HepG2 (cell line): ENCODE results near the gene BOLA2B. TPM values are rescaled to one million over a fixed set of nuclear protein-coding genes. Genes with fewer than 3 reads are reported as not detected.
"Not testable (repeated sequence)": the region's sequence is repeated elsewhere in the genome, so short reads cannot be mapped to it uniquely, and the experiment has no call there.

Experiments
- ATAC-seq: fragments of 200-7000 bp; cut with Tn5 transposase; 3 replicates; pipeline ENCODE4 v1.9.1; 2020; ENCODE audit warnings: mild to moderate bottlenecking, moderate library complexity
- BruUV-seq: library from RNA; stranded (reverse); fragments of 400-500 nt; replicated peaks from 2 replicates; lab custom pipeline; 2021; lab: Mats Ljungman, UMichigan
- CTCF ChIA-PET: fragments of 300-600 bp; formaldehyde crosslinking; extraction: SDS; loops from one replicate; lab custom pipeline; 2021; ENCODE audit warnings: low total read pairs, inconsistent platforms, low intra/inter-chr PET ratio; lab: Yijun Ruan, JAX
- POLR2A ChIA-PET: fragments of 350-600 bp; sonication (Branson Sonifier 250); formaldehyde crosslinking; loops from one replicate; lab custom pipeline; 2020; ENCODE audit warnings: antibody characterized with exemption, inconsistent platforms; lab: Yijun Ruan, JAX
- DNase-seq: peaks from one replicate; pipeline ENCODE4 v3.0.0-alpha.2; 2015; ENCODE audit warnings: low spot score
- FAIRE-seq: peaks from 3 replicates; lab custom pipeline; 2011; peaks lifted over from hg19 to GRCh38; lab: Jason Lieb, UNC
- H2AFZ ChIP-seq: one replicate; pipeline ENCODE4 v1.6.1; 2011; ENCODE audit warnings: low read length, inconsistent platforms
- H3K27ac ChIP-seq: fragments of 300-600 bp; 3 replicates; pipeline ENCODE4 v1.8.0; 2011; ENCODE audit warnings: mixed run types, mild to moderate bottlenecking, mixed read lengths, low read length, inconsistent platforms; ENCODE audit not compliant: insufficient read depth; ENCODE audit errors: extremely low read length
- H3K27me3 ChIP-seq, 2 experiments: fragments of 200-600 bp in 1 of 2; 2 replicates in 1 of 2; 3 replicates in 1 of 2; pipeline versions ENCODE4 v1.6.0 to v1.8.0; 2011; ENCODE audit warnings: low read length in 2 of 2, mild to moderate bottlenecking in 2 of 2, moderate library complexity in 2 of 2, inconsistent platforms in 1 of 2; ENCODE audit not compliant: insufficient read depth in 2 of 2, control insufficient read depth in 1 of 2
- H3K36me3 ChIP-seq, 2 experiments: fragments of 200-600 bp in 1 of 2; replicated peaks in 1 of 2; 2 replicates in 1 of 2; 3 replicates in 1 of 2; pipeline versions ENCODE4 v1.5.1 to v1.8.0; 2011; ENCODE audit warnings: low read length in 2 of 2, inconsistent platforms in 1 of 2; ENCODE audit not compliant: insufficient read depth in 2 of 2, control insufficient read depth in 1 of 2
- H3K4me1 ChIP-seq: 2 replicates; pipeline ENCODE4 v1.5.1; 2012; ENCODE audit warnings: low read length, inconsistent platforms; ENCODE audit not compliant: insufficient read depth
- H3K4me2 ChIP-seq: 2 replicates; pipeline ENCODE4 v1.6.0; 2011; ENCODE audit warnings: low read depth, low read length, inconsistent platforms
- H3K4me3 ChIP-seq, 3 experiments: fragments of 200-600 bp in 1 of 3; sonication (generic), shearing (Covaris generic) in 1 of 3; replicated peaks in 1 of 3; 2 replicates each; pipeline ENCODE4 v1.5.1; 2011 to 2016; ENCODE audit warnings: low read length in 3 of 3, inconsistent platforms in 2 of 3, low read depth in 2 of 3, mild to moderate bottlenecking in 2 of 3, control low read depth in 1 of 3, mixed read lengths in 1 of 3; ENCODE audit not compliant: insufficient read depth in 1 of 3
- H3K79me2 ChIP-seq: one replicate; pipeline ENCODE4 v1.6.1; 2011; ENCODE audit warnings: low read length, inconsistent platforms; ENCODE audit not compliant: insufficient read depth
- H3K9ac ChIP-seq: 2 replicates; pipeline ENCODE4 v1.6.0; 2011; ENCODE audit warnings: mild to moderate bottlenecking, low read depth, low read length, inconsistent platforms; ENCODE audit not compliant: insufficient read depth
- H3K9me3 ChIP-seq: 2 replicates; pipeline ENCODE4 v1.5.1; 2012; ENCODE audit warnings: mild to moderate bottlenecking, low read length
- H4K20me1 ChIP-seq: 2 replicates; pipeline ENCODE4 v1.6.0; 2011; ENCODE audit warnings: inconsistent platforms, mild to moderate bottlenecking, low read length, moderate library complexity; ENCODE audit not compliant: insufficient read depth
- WGBS: methylation state at CpG from one replicate; pipeline ENCODE4 v1.1.6; 2017; ENCODE audit warnings: low lambda C conversion rate; 5-methylcytosine and 5-hydroxymethylcytosine counted together
- in situ Hi-C: cut with HindIII; loops from 2 replicates; pipeline ENCODE4 v1.10.0; 2017; ENCODE audit warnings: low pct_unique_long_range_greater_than_20kb; ENCODE audit not compliant: extremely low pct_ligation_motif_present
- intact Hi-C: fragments of 100-400 bp; cut with micrococcal nuclease; formaldehyde crosslinking; loops from one replicate; pipeline ENCODE4 v1.10.0; 2022; ENCODE audit not compliant: unreplicated experiment
- polyA plus RNA-seq, 8 experiments: library from polyadenylated mRNA; depleted of rRNA in 3 of 8; stranded (reverse) in 7 of 8; unstranded in 1 of 8; fragments of >200 nt; fragmentation: Illumina TruSeq in 4 of 8; extraction: Trizol in 4 of 8; gene quantifications; 2 replicates each; pipeline versions ENCODE4 v1.2.1 to v1.2.3, GENCODE V29; 2011 to 2016; ENCODE audit warnings: low read depth in 4 of 8, missing spikeins in 1 of 8, mixed read lengths in 1 of 8; ENCODE audit not compliant: insufficient read depth in 1 of 8
- total RNA-seq, 5 experiments: library from RNA; depleted of rRNA; stranded (reverse); fragments of >200 nt; fragmentation: Illumina TruSeq; extraction: Trizol; gene quantifications; 2 replicates each; pipeline ENCODE4 v1.2.3, GENCODE V29; 2016; ENCODE audit warnings: low read depth in 1 of 5

BOLA2B gene
- total and polyA plus RNA-seq, 2 of the 13 experiments (the other 11 are each of a cell fraction or from before 2014, with no cell fraction given): 63.8 to 295 TPM

- in situ Hi-C loops, DNase-seq, BruUV-seq, H3K27ac ChIP-seq, H4K20me1 ChIP-seq, H3K36me3 ChIP-seq, H3K4me2 ChIP-seq, H3K79me2 ChIP-seq, H3K9me3 ChIP-seq, POLR2A ChIA-PET, H3K4me3 ChIP-seq, H3K9ac ChIP-seq, intact Hi-C loops, CTCF ChIA-PET, H3K27me3 ChIP-seq, H3K4me1 ChIP-seq, H2AFZ ChIP-seq: not testable (repeated sequence)
- ATAC-seq (peak; percentile 76), FAIRE-seq (peak; percentile 100)
- WGBS: no CpG with 5 or more reads among the region's 15 CpGs
These were observed 6.3 kb upstream of the BOLA2B start for GRCh38 chr16:30199608-30200343.

DNA sequence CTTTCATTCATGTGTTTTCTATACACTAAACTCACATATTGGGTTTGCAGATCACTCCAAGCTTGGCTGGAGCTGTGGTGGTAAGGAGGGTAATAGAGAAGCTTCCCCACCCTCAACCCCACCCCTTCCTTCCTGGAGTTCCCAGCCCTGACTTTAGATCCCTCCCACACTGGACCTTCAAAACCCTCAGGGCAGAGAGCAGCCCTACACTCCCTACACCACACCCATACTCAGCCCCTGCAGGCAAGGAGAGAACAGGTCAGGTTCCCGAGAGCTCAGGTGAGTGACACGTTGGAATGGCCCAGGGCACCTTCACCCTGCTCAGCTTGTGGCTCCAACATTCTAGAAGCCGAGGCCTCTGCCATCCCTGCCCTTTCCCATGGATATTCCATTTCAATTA, 5.6 kb upstream of the BOLA2B start, which contains the start of gene SULT1A3:
Gene SULT1A3 (plus strand): TSS at position 207 of the 400 bp plus-strand sequence. CDS start 1,474 bp downstream, outside the sequence.
- in situ Hi-C loops, FAIRE-seq, POLR2A ChIA-PET, H3K9me3 ChIP-seq, H3K9ac ChIP-seq, intact Hi-C loops, H3K27ac ChIP-seq, H4K20me1 ChIP-seq, H3K27me3 ChIP-seq, H3K4me3 ChIP-seq, H3K4me2 ChIP-seq, DNase-seq, H3K36me3 ChIP-seq, H3K79me2 ChIP-seq, H2AFZ ChIP-seq, CTCF ChIA-PET, H3K4me1 ChIP-seq: not testable (repeated sequence)
- no CpG with 5 or more reads among the region's 3 CpGs for WGBS
- ATAC-seq: peak; percentile 51
- TSS peak; percentile 99 for BruUV-seq
